ENCODE data around the gene COLEC12. TPM values are rescaled to one million over a fixed set of nuclear protein-coding genes. Genes with fewer than 3 reads are reported as not detected.

COLEC12 gene
- polyA plus RNA-seq, 3 donors: 0.21 to 0.47 (median 0.35) TPM

DNA sequence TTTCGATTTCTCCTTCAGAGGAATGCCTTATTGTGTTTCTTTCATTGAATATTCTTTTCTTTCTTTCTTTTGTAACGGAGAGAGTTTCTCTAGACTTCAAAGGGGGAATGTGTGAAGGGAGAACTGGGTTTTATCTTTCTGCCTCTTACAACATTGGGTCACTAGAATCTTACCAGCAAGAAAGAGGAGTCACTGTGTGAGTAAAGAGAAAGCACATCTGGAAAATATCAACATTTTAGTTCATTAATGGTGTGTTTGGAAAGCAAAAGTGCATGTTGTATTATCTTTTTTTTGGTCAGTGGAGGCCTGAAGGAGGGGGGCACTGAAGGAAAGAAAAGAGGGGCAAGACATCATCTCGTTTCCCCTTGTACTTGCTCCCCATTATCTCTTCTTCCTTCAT, 146.0 kb downstream of the COLEC12 start:
- intact Hi-C loops (cut with micrococcal nuclease): no loop called here
- Histone ChIP-seq H3K4me2 (replicated peaks; ENCODE audit: extremely low read depth, low read length, poor library complexity, severe bottlenecking) (no peak overlapping the region), H3K4me3 (replicated peaks in 1 of 3; ENCODE audit: low read depth in 2 of 3, low read length in 3 of 3) (no peak overlapping the region), H3K9me3 (replicated peaks in 1 of 2; ENCODE audit: control insufficient read depth in 1 of 2, insufficient read depth in 1 of 2, low read length in 2 of 2) (no peaks in the 10 kb centered on the region), H3K27me3 (ENCODE audit: control insufficient read depth in 2 of 2, insufficient read depth in 2 of 2, low read length in 2 of 2) (no peaks in the 10 kb centered on the region), H2AFZ (ENCODE audit: insufficient read depth, low read depth, low read length, poor library complexity, severe bottlenecking) (no peak overlapping the region), H3K27ac (ENCODE audit: low read depth in 1 of 2, low read length in 2 of 2) (no peak overlapping the region), H3K9ac (ENCODE audit: insufficient read depth, low read length, poor library complexity, severe bottlenecking) (no peak overlapping the region), H3K4me1 (ENCODE audit: control insufficient read depth in 1 of 2, insufficient read depth in 2 of 2, low read length in 2 of 2) (no peaks in the 10 kb centered on the region), H4K20me1 (ENCODE audit: insufficient read depth, low read length) (no peaks in the 10 kb centered on the region), H3K79me2 (ENCODE audit: insufficient read depth, low read length) (no peaks in the 10 kb centered on the region), H3K36me3 (replicated peaks in 1 of 2; ENCODE audit: control insufficient read depth in 1 of 2, insufficient read depth in 2 of 2, low read length in 2 of 2) (no peaks in the 10 kb centered on the region)
- no peak for DNase-seq
- H3K4me1 Mint-ChIP-seq: no peaks in the 10 kb centered on the region
- no peaks in the 10 kb centered on the region for H3K36me3 Mint-ChIP-seq
- no CpG with 5 or more reads among the region's 3 CpGs for WGBS (ENCODE audit: insufficient coverage)
- peaks cover 0 to 2% (median 0%) of the 10 kb centered on the region in 3 donors for H3K27me3 Mint-ChIP-seq (ENCODE audit: low read depth in 3 of 3)
- H3K4me3 Mint-ChIP-seq: no peak overlapping the region
- TF ChIP-seq, protein P1, sequence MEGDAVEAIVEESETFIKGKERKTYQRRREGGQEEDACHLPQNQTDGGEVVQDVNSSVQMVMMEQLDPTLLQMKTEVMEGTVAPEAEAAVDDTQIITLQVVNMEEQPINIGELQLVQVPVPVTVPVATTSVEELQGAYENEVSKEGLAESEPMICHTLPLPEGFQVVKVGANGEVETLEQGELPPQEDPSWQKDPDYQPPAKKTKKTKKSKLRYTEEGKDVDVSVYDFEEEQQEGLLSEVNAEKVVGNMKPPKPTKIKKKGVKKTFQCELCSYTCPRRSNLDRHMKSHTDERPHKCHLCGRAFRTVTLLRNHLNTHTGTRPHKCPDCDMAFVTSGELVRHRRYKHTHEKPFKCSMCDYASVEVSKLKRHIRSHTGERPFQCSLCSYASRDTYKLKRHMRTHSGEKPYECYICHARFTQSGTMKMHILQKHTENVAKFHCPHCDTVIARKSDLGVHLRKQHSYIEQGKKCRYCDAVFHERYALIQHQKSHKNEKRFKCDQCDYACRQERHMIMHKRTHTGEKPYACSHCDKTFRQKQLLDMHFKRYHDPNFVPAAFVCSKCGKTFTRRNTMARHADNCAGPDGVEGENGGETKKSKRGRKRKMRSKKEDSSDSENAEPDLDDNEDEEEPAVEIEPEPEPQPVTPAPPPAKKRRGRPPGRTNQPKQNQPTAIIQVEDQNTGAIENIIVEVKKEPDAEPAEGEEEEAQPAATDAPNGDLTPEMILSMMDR (IDR thresholded peaks at IDR 0.05): no peak
- H3K9me3 Mint-ChIP-seq: no peaks in the 10 kb centered on the region
- H3K27ac Mint-ChIP-seq: no peak overlapping the region

DNA sequence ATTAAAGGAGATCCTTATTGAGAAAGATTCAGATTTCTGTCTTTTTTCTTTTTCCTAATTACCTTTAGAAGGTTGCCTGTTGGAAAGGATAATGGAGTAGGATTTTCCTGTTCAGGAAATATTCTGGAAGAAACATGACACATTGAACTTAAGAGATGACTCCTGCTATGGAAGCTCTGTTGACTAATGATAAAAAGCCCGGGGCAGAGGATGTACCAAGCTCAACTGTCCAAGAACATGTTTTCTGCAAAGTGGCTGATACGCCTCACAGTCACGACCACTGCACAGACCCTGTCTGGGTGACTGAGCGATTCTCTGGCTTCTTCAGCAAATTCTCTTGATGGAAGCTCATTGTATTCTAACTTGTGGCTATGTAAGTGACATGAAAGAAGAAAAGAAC, 146.5 kb downstream of the COLEC12 start:
- no peaks in the 10 kb centered on the region for H4K20me1 ChIP-seq (ENCODE audit: insufficient read depth, low read length)
- no peaks in the 10 kb centered on the region for H3K9me3 Mint-ChIP-seq
- peaks cover 0 to 2% (median 0%) of the 10 kb centered on the region in 3 donors for H3K27me3 Mint-ChIP-seq (ENCODE audit: low read depth in 3 of 3)
- H3K36me3 ChIP-seq (replicated peaks in 1 of 2; ENCODE audit: control insufficient read depth in 1 of 2, insufficient read depth in 2 of 2, low read length in 2 of 2): no peaks in the 10 kb centered on the region
- no peaks in the 10 kb centered on the region for H3K9me3 ChIP-seq (replicated peaks in 1 of 2; ENCODE audit: control insufficient read depth in 1 of 2, insufficient read depth in 1 of 2, low read length in 2 of 2)
- H3K4me1 Mint-ChIP-seq: no peaks in the 10 kb centered on the region
- no peak overlapping the region for H3K4me2 ChIP-seq (replicated peaks; ENCODE audit: extremely low read depth, low read length, poor library complexity, severe bottlenecking)
- intact Hi-C loops (cut with micrococcal nuclease): no loop called here
- no peak overlapping the region for H2AFZ ChIP-seq (ENCODE audit: insufficient read depth, low read depth, low read length, poor library complexity, severe bottlenecking)
- DNase-seq: no peak
- no peaks in the 10 kb centered on the region for H3K36me3 Mint-ChIP-seq
- H3K27ac Mint-ChIP-seq: no peak overlapping the region
- no peak overlapping the region for H3K4me3 Mint-ChIP-seq
- H3K4me1 ChIP-seq (ENCODE audit: control insufficient read depth in 1 of 2, insufficient read depth in 2 of 2, low read length in 2 of 2): no peaks in the 10 kb centered on the region
- H3K27me3 ChIP-seq (ENCODE audit: control insufficient read depth in 2 of 2, insufficient read depth in 2 of 2, low read length in 2 of 2): no peaks in the 10 kb centered on the region
- H3K79me2 ChIP-seq (ENCODE audit: insufficient read depth, low read length): no peaks in the 10 kb centered on the region
- WGBS (ENCODE audit: insufficient coverage): 79% methylated on average over 4 of the region's 4 CpGs
- TF ChIP-seq, protein P1 (IDR thresholded peaks at IDR 0.05): no peak
- H3K27ac ChIP-seq (ENCODE audit: low read depth in 1 of 2, low read length in 2 of 2): no peak overlapping the region
- H3K4me3 ChIP-seq (replicated peaks in 1 of 3; ENCODE audit: low read depth in 2 of 3, low read length in 3 of 3): no peak overlapping the region
- no peak overlapping the region for H3K9ac ChIP-seq (ENCODE audit: insufficient read depth, low read length, poor library complexity, severe bottlenecking)

Data from CD14-positive monocyte (primary cell).